Aorta (tissue), 5 donors: ENCODE data around the gene PDGFD. TPM values are rescaled to one million over a fixed set of nuclear protein-coding genes. Genes with fewer than 3 reads are reported as not detected.
A peak's percentile ranks its signal among the peaks of the same experiment; 100 is the strongest.

Experiments
- ATAC-seq: fragments of 200-7000 bp; cut with Tn5 transposase; one replicate; pipeline ENCODE4 v1.9.1; 2022; ENCODE audit warnings: moderate library complexity; ENCODE audit not compliant: low FRiP score
- DNase-seq, 2 donors: peaks; one replicate each; pipeline ENCODE4 v3.0.0-alpha.2; 2020
- H3K27ac ChIP-seq, 2 donors: one replicate each; pipeline ENCODE4 v1.5.1; 2013; ENCODE audit warnings: low read length in 2 of 2, mild to moderate bottlenecking in 2 of 2, moderate library complexity in 2 of 2, control low read depth in 1 of 2, inconsistent platforms in 1 of 2, low read depth in 1 of 2
- H3K27me3 ChIP-seq, 2 donors: one replicate each; pipeline ENCODE4 v1.6.1; 2013; ENCODE audit warnings: control low read depth in 1 of 2, low read length in 1 of 2, mild to moderate bottlenecking in 1 of 2, moderate library complexity in 1 of 2; ENCODE audit not compliant: insufficient read depth in 2 of 2, control insufficient read depth in 1 of 2
- H3K36me3 ChIP-seq, 2 donors: one replicate each; pipeline ENCODE4 v1.6.1; 2013; ENCODE audit warnings: control low read depth in 1 of 2, low read length in 1 of 2, mild to moderate bottlenecking in 1 of 2; ENCODE audit not compliant: insufficient read depth in 2 of 2, control insufficient read depth in 1 of 2
- H3K4me1 ChIP-seq, 2 donors: one replicate each; pipeline ENCODE4 v1.6.1; 2013; ENCODE audit warnings: low read length in 2 of 2, control low read depth in 1 of 2, mild to moderate bottlenecking in 1 of 2, moderate library complexity in 1 of 2; ENCODE audit not compliant: insufficient read depth in 2 of 2, control insufficient read depth in 1 of 2
- H3K4me3 ChIP-seq, 2 donors: one replicate each; pipeline ENCODE4 v1.5.1; 2013; ENCODE audit warnings: low read length in 2 of 2, control low read depth in 1 of 2, mild to moderate bottlenecking in 1 of 2
- H3K9me3 ChIP-seq: one replicate; pipeline ENCODE4 v1.6.1; 2013; ENCODE audit warnings: mild to moderate bottlenecking, low read length; ENCODE audit not compliant: control insufficient read depth
- WGBS, 2 donors: extraction: QIAGEN DNeasy Blood & Tissue Kit; methylation state at CpG; one replicate each; pipeline ENCODE4 v1.1.7; 2013; 5-methylcytosine and 5-hydroxymethylcytosine counted together
- intact Hi-C, 2 donors: fragments of 100-400 bp; cut with DNase I; formaldehyde crosslinking; loops; one replicate each; pipeline versions ENCODE4 v1.14.2 to v1.15.0; 2022
- polyA plus RNA-seq, 2 donors: library from polyadenylated mRNA; stranded (reverse); fragments of 200-250 nt; gene quantifications; one replicate each; pipeline ENCODE4 v1.2.3, GENCODE V29; 2013
- total RNA-seq, 2 donors: library from RNA; stranded (reverse); fragmentation: NEBNext Ultra II Directional; extraction: Animal tissue kit (Norgen Biotek cat#: 25700); gene quantifications; one replicate each; pipeline ENCODE4 v1.2.1, GENCODE V29; 2021
- donor health status: healthy with polysubstance abuse.
- donor health status: Bipolar disorder and iron deficiency.
- donor health status: DM: no; HTN: no; CAD: no.
- donor health status: DM: no; HTN: no; CAD: no.
- donor health status: DM: yes; HTN: yes; CAD: no.

Gene PDGFD
- total and polyA plus RNA-seq, 4 donors, result 47.7 to 115 (median 66.5) TPM

DNA sequence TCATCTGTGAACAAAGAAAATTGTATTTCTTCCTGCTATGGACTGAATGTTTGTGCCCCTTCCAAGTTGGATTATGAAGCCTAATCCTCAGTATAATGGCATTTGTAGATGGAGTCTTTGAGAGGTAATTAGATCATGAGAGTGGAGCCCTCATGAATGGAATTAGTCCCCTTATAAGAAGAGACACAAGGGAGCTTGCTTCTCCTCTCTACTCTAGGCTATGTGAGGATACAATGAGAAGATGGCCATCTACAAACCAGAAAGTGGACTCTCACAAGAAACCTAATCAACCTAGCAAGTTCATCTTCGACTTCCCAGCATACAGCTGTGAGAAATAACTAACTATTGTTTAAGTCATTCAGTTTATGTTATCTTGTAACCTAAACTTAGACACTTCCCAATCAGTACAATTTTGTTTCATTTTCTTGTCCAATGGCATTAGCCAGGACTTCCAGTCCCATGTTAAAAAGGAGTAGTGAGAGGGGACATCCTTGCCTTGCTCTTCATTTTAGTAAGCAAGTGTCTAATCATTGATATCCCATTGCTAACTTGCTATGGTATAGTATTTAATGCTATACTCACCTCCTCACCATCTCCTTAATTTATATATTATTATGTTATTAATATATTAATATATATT, 45.7 kb downstream of the PDGFD start:
- H3K27me3 ChIP-seq, result no peaks in the 10 kb centered on the region
- peaks cover 0 to 2% of the 10 kb centered on the region in 2 donors for H3K4me1 ChIP-seq
- H3K36me3 ChIP-seq, result no peaks in the 10 kb centered on the region
- intact Hi-C loops, result loop anchor here in 1 of 2 donors (10.0 kb wide), 2 partner anchors 173 to 323 kb away; no protein-coding TSS in a partner anchor
- H3K27ac ChIP-seq, result no peak overlapping the region
- ATAC-seq, result no peak
- WGBS, 2 donors, result 90 to 96% methylated on average over 1 of the region's 1 CpG
- H3K9me3 ChIP-seq, result no peaks in the 10 kb centered on the region
- no peak for DNase-seq
- H3K4me3 ChIP-seq, result no peak overlapping the region

DNA sequence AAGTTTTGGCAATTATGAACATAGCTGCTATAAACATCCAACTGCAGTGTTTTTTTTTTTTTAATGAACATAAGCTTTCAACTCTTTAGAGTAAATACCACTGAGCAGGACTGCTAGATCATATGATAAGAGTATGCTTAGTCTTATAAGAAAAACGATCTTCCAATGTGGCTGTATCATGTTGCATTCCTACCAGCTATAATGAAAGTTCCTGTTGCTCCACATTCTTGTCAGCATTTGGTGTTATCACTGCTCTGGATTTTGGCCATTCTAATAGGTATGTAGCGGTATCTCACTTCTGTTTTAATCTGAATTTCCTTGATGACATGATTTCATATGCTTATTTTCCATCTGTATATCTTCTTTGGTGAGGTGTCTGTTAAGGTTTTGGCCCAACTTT, 50.4 kb downstream of the PDGFD start:
- H3K4me1 ChIP-seq, result no peaks in the 10 kb centered on the region
- WGBS, 2 donors, result 90% methylated on average over 2 of the region's 2 CpGs
- intact Hi-C loops, result loop anchor here in 1 of 2 donors (10.0 kb wide), 2 partner anchors 169 to 319 kb away; no protein-coding TSS in a partner anchor
- no peak overlapping the region for H3K4me3 ChIP-seq
- H3K36me3 ChIP-seq, result no peaks in the 10 kb centered on the region
- no peak overlapping the region for H3K27ac ChIP-seq
- ATAC-seq, result no peak
- no peaks in the 10 kb centered on the region for H3K27me3 ChIP-seq
- DNase-seq, result no peak
- no peaks in the 10 kb centered on the region for H3K9me3 ChIP-seq

DNA sequence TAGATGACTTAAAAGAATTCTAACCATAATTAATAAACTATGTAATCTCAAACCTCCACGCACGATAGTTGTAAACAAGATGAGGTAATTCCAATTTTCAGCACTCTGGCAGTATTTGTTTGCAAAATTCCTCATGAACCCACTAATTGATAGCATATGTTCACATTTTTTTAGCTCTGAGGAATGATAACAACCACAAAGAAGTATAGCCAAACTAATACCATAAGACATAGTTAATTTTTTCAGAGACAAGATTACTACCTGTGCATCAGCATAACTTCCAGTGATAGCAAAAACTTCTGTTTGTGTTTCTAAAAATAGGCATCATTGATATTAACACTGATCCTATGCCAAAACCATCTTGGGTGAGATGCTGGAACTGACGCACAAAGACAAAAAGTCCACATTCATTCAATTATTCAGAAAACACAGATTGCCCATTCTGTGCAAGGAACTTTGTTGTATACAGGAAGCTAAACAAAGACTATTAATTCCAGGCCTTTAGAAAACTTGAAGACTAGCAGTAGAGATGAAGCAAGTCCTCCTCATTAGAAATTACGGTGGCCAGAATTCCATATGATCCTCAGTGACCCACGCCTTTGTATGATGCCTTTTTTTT, 57.7 kb downstream of the PDGFD start:
- DNase-seq (no peak), ATAC-seq (no peak)
- intact Hi-C loops, result no loop called here
- Histone ChIP-seq H3K27me3 (no peaks in the 10 kb centered on the region), H3K9me3 (no peaks in the 10 kb centered on the region), H3K4me3 (no peak overlapping the region), H3K4me1 (peaks cover 2% of the 10 kb centered on the region in 2 donors), H3K36me3 (no peaks in the 10 kb centered on the region), H3K27ac (no peak overlapping the region)
- WGBS, 2 donors, result 67 to 72% methylated on average over 5 of the region's 5 CpGs

GRCh38 chr11:104105155-104105554, 58.8 kb downstream of the PDGFD start:
- H3K9me3 ChIP-seq, result no peaks in the 10 kb centered on the region
- no peak overlapping the region for H3K4me3 ChIP-seq
- H3K27me3 ChIP-seq, result no peaks in the 10 kb centered on the region
- no peak for ATAC-seq
- peak overlapping the region in 1 of 2 donors; percentile 19 for H3K27ac ChIP-seq
- intact Hi-C loops, result no loop called here
- H3K36me3 ChIP-seq, result no peaks in the 10 kb centered on the region
- 10 to 16% methylated on average over 1 of the region's 1 CpG for WGBS, 2 donors
- peaks cover 2% of the 10 kb centered on the region in 2 donors for H3K4me1 ChIP-seq
- no peak for DNase-seq

GRCh38 chr11:104104664-104105063, 59.3 kb downstream of the PDGFD start:
- no peaks in the 10 kb centered on the region for H3K9me3 ChIP-seq

DNA sequence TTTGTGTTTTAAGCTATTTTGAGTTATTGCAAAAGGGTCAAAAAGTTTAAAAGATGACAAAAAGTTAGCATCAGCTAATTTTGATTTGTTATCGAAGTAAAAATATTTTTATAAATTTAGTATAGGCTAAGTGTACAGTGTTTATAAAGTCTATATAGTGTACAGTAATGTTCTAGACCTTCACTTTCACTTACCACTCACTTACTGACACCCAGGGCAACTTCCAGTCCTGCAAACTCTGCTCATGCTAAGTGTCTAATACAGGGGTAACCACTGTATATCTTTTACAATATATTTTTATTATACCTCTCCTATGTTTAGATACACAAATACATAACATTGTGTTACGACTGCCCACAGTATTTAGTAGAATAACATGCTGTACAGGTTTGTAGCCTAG, 59.7 kb downstream of the PDGFD start:
- intact Hi-C loops, result no loop called here
- WGBS, 2 donors, result 84 to 90% methylated on average over 2 of the region's 2 CpGs
- ATAC-seq, result no peak
- DNase-seq, result no peak
- no peak overlapping the region for H3K27ac ChIP-seq
- no peaks in the 10 kb centered on the region for H3K9me3 ChIP-seq
- no peaks in the 10 kb centered on the region for H3K36me3 ChIP-seq
- H3K27me3 ChIP-seq, result no peaks in the 10 kb centered on the region
- H3K4me3 ChIP-seq, result no peak overlapping the region
- peaks cover 2% of the 10 kb centered on the region in 2 donors for H3K4me1 ChIP-seq

More at GRCh38 chr11:104104664-104105063, 59.3 kb downstream of the PDGFD start:
- peaks cover 2% of the 10 kb centered on the region in 2 donors for H3K4me1 ChIP-seq
- 92 to 93% methylated on average over 3 of the region's 3 CpGs for WGBS, 2 donors
- H3K27me3 ChIP-seq, result no peaks in the 10 kb centered on the region
- no peak overlapping the region for H3K4me3 ChIP-seq
- no peak overlapping the region for H3K27ac ChIP-seq
- DNase-seq (no peak), ATAC-seq (no peak)
- intact Hi-C loops, result no loop called here
- H3K36me3 ChIP-seq, result no peaks in the 10 kb centered on the region

DNA sequence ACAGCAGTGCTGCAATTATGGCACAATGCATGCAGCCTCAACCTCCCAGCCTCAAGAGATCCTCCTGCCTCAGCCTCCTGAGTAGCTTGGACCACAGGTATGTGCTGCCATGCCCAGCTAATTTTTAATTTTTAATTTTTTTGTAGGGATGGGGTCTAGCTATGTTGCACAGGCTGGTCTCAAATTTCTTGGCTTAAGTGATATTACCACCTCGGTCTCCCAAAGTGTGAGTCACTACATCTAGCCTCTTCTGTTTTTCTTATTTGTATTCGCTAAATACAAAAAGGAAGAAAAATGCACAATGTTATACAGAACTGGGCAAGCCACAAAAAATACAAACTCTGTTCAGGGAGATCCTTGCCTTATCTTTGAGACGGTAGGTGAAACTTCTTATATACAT, 65.4 kb downstream of the PDGFD start:
- intact Hi-C loops, result no loop called here
- no peaks in the 10 kb centered on the region for H3K9me3 ChIP-seq
- WGBS, 2 donors, result 9 to 47% methylated on average over 3 of the region's 3 CpGs
- no peaks in the 10 kb centered on the region for H3K27me3 ChIP-seq
- H3K4me1 ChIP-seq, result no peaks in the 10 kb centered on the region
- ATAC-seq (no peak), DNase-seq (no peak)
- H3K27ac ChIP-seq, result no peak overlapping the region
- no peak overlapping the region for H3K4me3 ChIP-seq
- H3K36me3 ChIP-seq, result no peaks in the 10 kb centered on the region

- no peaks in the 10 kb centered on the region for H3K4me1 ChIP-seq
- H3K27ac ChIP-seq, result no peak overlapping the region
- no peaks in the 10 kb centered on the region for H3K36me3 ChIP-seq
- 94 to 96% methylated on average over 1 of the region's 1 CpG for WGBS, 2 donors
- H3K9me3 ChIP-seq, result no peaks in the 10 kb centered on the region
- no peaks in the 10 kb centered on the region for H3K27me3 ChIP-seq
- DNase-seq (no peak), ATAC-seq (no peak)
- intact Hi-C loops, result no loop called here
- no peak overlapping the region for H3K4me3 ChIP-seq
Observed at GRCh38 chr11:104098132-104098531, 65.8 kb downstream of the PDGFD start.

DNA sequence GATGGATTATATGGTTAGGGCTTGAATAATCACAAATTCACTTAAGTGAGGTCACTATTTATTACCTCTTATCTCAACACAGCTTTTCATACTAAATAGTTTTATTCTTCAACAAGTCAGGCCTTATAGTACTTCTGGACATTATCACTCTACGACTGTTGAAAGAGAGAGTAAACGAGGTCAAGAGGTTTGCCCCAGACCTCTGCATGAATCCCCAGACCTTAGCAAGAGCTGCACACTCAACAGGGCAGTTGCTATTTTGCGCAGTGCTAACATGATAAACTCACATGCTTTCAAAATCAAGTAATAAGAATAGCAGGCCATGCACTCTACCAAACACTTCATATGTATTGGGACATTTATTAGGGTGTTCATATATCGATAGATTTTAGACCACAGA, 67.0 kb downstream of the PDGFD start:
- no peak for ATAC-seq

More for the DNA sequence above, 67.0 kb downstream of the PDGFD start:
- Histone ChIP-seq H3K4me3 (no peak overlapping the region), H3K4me1 (peaks cover under 1 to 1% of the 10 kb centered on the region in 2 donors), H3K9me3 (no peaks in the 10 kb centered on the region), H3K27ac (no peak overlapping the region), H3K36me3 (no peaks in the 10 kb centered on the region), H3K27me3 (no peaks in the 10 kb centered on the region)
- DNase-seq, result no peak
- 89 to 93% methylated on average over 4 of the region's 4 CpGs for WGBS, 2 donors
- intact Hi-C loops, result no loop called here
